Esophagus muscularis mucosa (tissue), 4 donors: Measurements from ENCODE around the gene ETF1. TPM values are rescaled to one million over a fixed set of nuclear protein-coding genes. Genes with fewer than 3 reads are reported as not detected.

Experiments used
- DNase-seq: peaks from one replicate; pipeline ENCODE4 v3.0.0-alpha.2; 2017; ENCODE audit errors: extremely low spot score
- H3K27ac ChIP-seq, 4 donors: fragments of 200-600 bp; sonication (generic); replicated peaks in 1 of 4; 1 replicate in 3 of 4; 2 replicates in 1 of 4; pipeline ENCODE4 v1.5.1; 2016 to 2019; ENCODE audit warnings: mild to moderate bottlenecking in 1 of 4
- H3K27me3 ChIP-seq, 4 donors: fragments of 200-600 bp; sonication (generic); one replicate each; pipeline versions ENCODE4 v1.5.1 to v1.6.0; 2016 to 2019
- H3K36me3 ChIP-seq, 4 donors: fragments of 200-600 bp; sonication (generic); one replicate each; pipeline ENCODE4 v1.5.1; 2016 to 2019
- H3K4me1 ChIP-seq, 4 donors: fragments of 200-600 bp; sonication (generic); one replicate each; pipeline ENCODE4 v1.5.1; 2016 to 2019
- H3K4me3 ChIP-seq, 4 donors: fragments of 200-600 bp; sonication (generic); 1 replicate in 2 of 4; 2 replicates in 2 of 4; pipeline ENCODE4 v1.5.1; 2016 to 2019; ENCODE audit warnings: mild to moderate bottlenecking in 4 of 4, moderate library complexity in 1 of 4
- H3K9me3 ChIP-seq, 4 donors: fragments of 200-600 bp; sonication (generic); 1 replicate in 3 of 4; 2 replicates in 1 of 4; pipeline ENCODE4 v1.5.1; 2016 to 2019
- EP300 ChIP-seq: sonication (generic); formaldehyde crosslinking; IDR thresholded peaks from one replicate; pipeline ENCODE4 v1.6.1; 2017; ENCODE audit warnings: antibody characterized with exemption
- POLR2A ChIP-seq: fragments of 450-650 bp; IDR thresholded peaks from one replicate; pipeline ENCODE4 v1.6.1; 2017; ENCODE audit warnings: antibody characterized with exemption, moderate library complexity, mild to moderate bottlenecking, low read depth
- POLR2AphosphoS5 ChIP-seq, 2 donors: sonication (generic); formaldehyde crosslinking; IDR thresholded peaks; one replicate each; pipeline ENCODE4 v1.6.1; 2017; ENCODE audit warnings: antibody characterized with exemption in 2 of 2
- WGBS: methylation state at CpG from one replicate; pipeline ENCODE4 v1.1.5; 2018; 5-methylcytosine and 5-hydroxymethylcytosine counted together
- intact Hi-C: fragments of 100-400 bp; cut with DNase I; formaldehyde crosslinking; loops from one replicate; pipeline ENCODE4 v1.15.1; 2023
- small RNA-seq, 3 donors: library from RNA; depleted of rRNA; stranded (forward); fragments of <200 nt; gene quantifications; one replicate each; pipeline ENCODE3, GENCODE V24; 2016
- total RNA-seq, 4 donors: library from RNA; depleted of rRNA; stranded (reverse); fragments of >200 nt; gene quantifications; one replicate each; pipeline versions ENCODE4 v1.1.0 to v1.2.1, GENCODE V29; 2016
- TF ChIP-seq, protein P1 (sequence below), 3 experiments: fragments of 200-600 bp in 2 of 3; fragments of 450-650 bp in 1 of 3; sonication (generic) in 2 of 3; IDR thresholded peaks; one replicate each; pipeline ENCODE4 v1.5.1; 2017 to 2019; ENCODE audit warnings: antibody characterized with exemption in 3 of 3, mild to moderate bottlenecking in 2 of 3, moderate library complexity in 1 of 3

The ETF1 gene
- total RNA-seq, 4 donors from 2014 or later, result 90.5 to 154 (median 111) TPM

DNA sequence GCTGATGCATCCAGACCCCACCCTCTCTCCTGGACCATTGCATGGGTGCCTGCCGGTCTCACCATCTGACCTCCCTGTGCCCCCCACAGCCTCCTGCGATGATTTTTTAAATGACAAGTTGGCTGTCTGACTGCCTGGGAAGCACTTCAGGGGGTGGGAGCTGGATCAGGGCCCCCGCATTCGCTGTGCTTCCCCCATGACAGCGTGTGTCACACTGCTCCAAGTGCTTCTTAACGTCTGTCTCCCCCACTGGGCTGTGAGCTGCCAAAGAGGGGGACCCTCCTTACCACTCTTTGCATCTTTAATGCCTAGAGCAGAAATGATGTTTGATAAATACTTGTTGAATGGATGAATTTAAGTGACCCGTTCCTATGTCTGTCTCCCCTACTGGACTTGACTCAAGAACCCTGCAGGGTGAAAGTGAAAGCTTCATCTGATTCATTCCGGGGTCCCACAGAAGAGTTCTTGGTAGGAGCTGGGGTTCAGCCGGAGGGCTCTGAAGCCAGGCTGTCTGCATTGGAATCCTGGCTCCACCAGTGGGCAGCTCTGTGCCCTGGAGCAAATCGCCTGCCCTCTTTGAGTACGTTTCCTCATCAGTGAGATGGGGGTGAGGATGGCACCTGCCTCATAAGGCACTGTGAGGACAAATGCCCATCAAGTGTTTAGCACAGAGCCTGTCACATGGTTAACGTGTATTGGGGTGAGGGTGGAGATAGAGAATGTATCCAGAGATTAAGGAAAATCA lies 85.3 kb downstream of the ETF1 start:
- intact Hi-C loops, result no loop called here
- Histone ChIP-seq H3K36me3 (no peaks in the 10 kb centered on the region), H3K4me1 (peaks cover 19 to 32% (median 23%) of the 10 kb centered on the region in 4 donors), H3K27me3 (no peaks in the 10 kb centered on the region), H3K9me3 (no peaks in the 10 kb centered on the region), H3K4me3 (no peak overlapping the region), H3K27ac (no peak overlapping the region)
- DNase-seq, result no peak
- TF ChIP-seq POLR2A (no peak), EP300 (no peak), POLR2AphosphoS5 (IDR thresholded peaks at IDR 0.05) (no peak)
- TF ChIP-seq, protein P1, sequence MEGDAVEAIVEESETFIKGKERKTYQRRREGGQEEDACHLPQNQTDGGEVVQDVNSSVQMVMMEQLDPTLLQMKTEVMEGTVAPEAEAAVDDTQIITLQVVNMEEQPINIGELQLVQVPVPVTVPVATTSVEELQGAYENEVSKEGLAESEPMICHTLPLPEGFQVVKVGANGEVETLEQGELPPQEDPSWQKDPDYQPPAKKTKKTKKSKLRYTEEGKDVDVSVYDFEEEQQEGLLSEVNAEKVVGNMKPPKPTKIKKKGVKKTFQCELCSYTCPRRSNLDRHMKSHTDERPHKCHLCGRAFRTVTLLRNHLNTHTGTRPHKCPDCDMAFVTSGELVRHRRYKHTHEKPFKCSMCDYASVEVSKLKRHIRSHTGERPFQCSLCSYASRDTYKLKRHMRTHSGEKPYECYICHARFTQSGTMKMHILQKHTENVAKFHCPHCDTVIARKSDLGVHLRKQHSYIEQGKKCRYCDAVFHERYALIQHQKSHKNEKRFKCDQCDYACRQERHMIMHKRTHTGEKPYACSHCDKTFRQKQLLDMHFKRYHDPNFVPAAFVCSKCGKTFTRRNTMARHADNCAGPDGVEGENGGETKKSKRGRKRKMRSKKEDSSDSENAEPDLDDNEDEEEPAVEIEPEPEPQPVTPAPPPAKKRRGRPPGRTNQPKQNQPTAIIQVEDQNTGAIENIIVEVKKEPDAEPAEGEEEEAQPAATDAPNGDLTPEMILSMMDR (IDR thresholded peaks at IDR 0.05), result no peak
- WGBS, result 59% methylated on average over 10 of the region's 12 CpGs

Small RNA genes lying within 50 kb of the gene (small RNA-seq; reads per million reads assigned to genes)
- gene RF00154 (20.8 to 34.1 (median 31.0) reads per million in 3 donors), gene SNORD63 (385 to 465 (median 411) reads per million in 3 donors)

Other genes starting within 250 kb of the ETF1 start
- under 1 TPM in 1 of 4 donors, not detected in 3; 0.17 TPM for gene CDC25C, start 211.4 kb downstream of the ETF1 start, total RNA-seq
- 10 to 100 TPM; 22.4 to 40.0 (median 29.6) TPM for gene FAM53C, start 205.0 kb downstream of the ETF1 start, total RNA-seq
- gene KDM3B, start 190.6 kb downstream of the ETF1 start, total RNA-seq, result 10 to 100 TPM; 61.3 to 88.8 (median 74.9) TPM
- gene REEP2, start 104.2 kb downstream of the ETF1 start, total RNA-seq, result 10 to 100 TPM; 24.5 to 55.9 (median 33.6) TPM
- 100 to 1,000 TPM in 1 of 4 donors, 10 to 100 TPM in 2, 1 to 10 TPM in 1; 9.6 to 138 (median 13.5) TPM for gene EGR1, start 77.8 kb downstream of the ETF1 start, total RNA-seq
- 100 to 1,000 TPM; 139 to 250 (median 186) TPM for gene HSPA9, start 32.2 kb upstream of the ETF1 start, total RNA-seq
- gene CTNNA1, start 210.2 kb upstream of the ETF1 start, total RNA-seq, result 100 to 1,000 TPM; 335 to 423 (median 369) TPM